NCI-H1436 (cell line): Measurements from ENCODE around the gene PLCH1.

Experiments used
- DNase-seq: peaks from one replicate; lab custom pipeline; 2025; lab: John Stamatoyannopoulos, UW

The PLCH1 gene

GRCh38 chr3:155744010-155744625 lies 753 bp downstream of the PLCH1 start:
- DNase-seq, result peak; percentile 39

GRCh38 chr3:155743606-155744005 lies 1.3 kb downstream of the PLCH1 start:
- DNase-seq, result no peak

- DNase-seq, result no peak
Observed at GRCh38 chr3:155742349-155742965, 2.4 kb downstream of the PLCH1 start.

- DNase-seq, result no peak
Observed at GRCh38 chr3:155741603-155742002, 3.3 kb downstream of the PLCH1 start.

- DNase-seq, result no peak
Observed at GRCh38 chr3:155741101-155741500, 3.8 kb downstream of the PLCH1 start.

- no peak for DNase-seq
Observed at GRCh38 chr3:155739154-155739553, 5.7 kb downstream of the PLCH1 start.

GRCh38 chr3:155738580-155739076 lies 6.2 kb downstream of the PLCH1 start:
- no peak for DNase-seq

GRCh38 chr3:155737844-155738460 lies 6.9 kb downstream of the PLCH1 start:
- no peak for DNase-seq

- DNase-seq, result no peak
Observed at GRCh38 chr3:155736381-155736780, 8.5 kb downstream of the PLCH1 start.

GRCh38 chr3:155730843-155731242 lies 14.0 kb downstream of the PLCH1 start:
- DNase-seq, result no peak

GRCh38 chr3:155727836-155728235 lies 17.0 kb downstream of the PLCH1 start:
- DNase-seq, result no peak

- no peak for DNase-seq
Observed at GRCh38 chr3:155714295-155714718, 30.6 kb downstream of the PLCH1 start.

- DNase-seq, result no peak
Observed at GRCh38 chr3:155712008-155712407, 32.9 kb downstream of the PLCH1 start.

- DNase-seq, result no peak
Observed at GRCh38 chr3:155704771-155705559, 39.9 kb downstream of the PLCH1 start.

- no peak for DNase-seq
Observed at GRCh38 chr3:155704061-155704460, 40.8 kb downstream of the PLCH1 start.

- no peak for DNase-seq
Observed at GRCh38 chr3:155702745-155703591, 41.9 kb downstream of the PLCH1 start.

GRCh38 chr3:155701882-155702465 lies 42.9 kb downstream of the PLCH1 start:
- peak; percentile 68 for DNase-seq

GRCh38 chr3:155697542-155697941 lies 47.3 kb downstream of the PLCH1 start:
- DNase-seq, result no peak

GRCh38 chr3:155690921-155691320 lies 54.0 kb downstream of the PLCH1 start:
- no peak for DNase-seq

- DNase-seq, result no peak
Observed at GRCh38 chr3:155688481-155688880, 56.4 kb downstream of the PLCH1 start.

- no peak for DNase-seq
Observed at GRCh38 chr3:155683344-155683720, 61.5 kb downstream of the PLCH1 start.
